Left forelimb (tissue), 1 donor: Measurements from ENCODE around the gene DMRT2.

Experiments
- DNase-seq: peaks from one replicate; pipeline ENCODE4 v3.0.0-alpha.2; 2018; ENCODE audit warnings: low spot score

The DMRT2 gene

DNA sequence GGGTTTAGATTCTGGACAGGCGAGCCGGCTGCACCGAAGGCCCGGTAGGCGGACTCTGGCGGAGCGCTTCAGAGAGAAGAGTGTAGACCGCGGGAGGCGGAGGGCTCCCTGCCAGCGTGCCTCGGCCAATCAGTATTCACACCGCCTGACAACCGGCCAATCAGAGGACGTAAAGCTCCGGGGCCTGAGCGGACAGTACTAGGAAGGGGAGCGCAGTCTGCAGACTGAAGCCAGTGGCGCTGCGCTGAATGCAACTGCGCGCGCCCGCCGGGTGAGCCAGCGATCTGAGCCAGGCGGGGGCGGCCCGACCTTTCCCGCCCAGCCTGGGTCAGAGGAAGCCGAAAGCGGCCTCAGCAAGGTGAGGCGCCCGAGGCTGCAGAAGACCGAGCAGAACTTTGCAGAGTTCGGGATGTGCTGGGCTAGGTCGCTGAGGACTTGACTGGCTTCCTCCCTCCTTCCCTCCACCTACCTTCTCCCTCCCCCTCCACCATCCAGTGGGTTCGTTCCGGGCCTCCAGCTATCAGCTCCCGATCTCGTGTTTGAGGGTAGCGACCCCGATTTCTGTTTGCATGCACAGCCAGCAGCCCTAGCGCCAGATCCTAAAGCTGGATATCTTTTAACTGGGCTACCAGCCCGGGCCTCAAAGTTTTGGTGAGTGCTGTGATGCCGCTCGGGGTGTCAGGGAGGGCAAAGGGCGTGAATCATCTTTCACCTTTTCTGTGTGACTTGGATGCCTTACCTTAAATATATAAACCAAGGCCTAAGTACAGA is at the start of gene DMRT2:
TSS of gene DMRT2 (plus strand) at position 233 of the 771 bp plus-strand sequence. CDS start 1,257 bp downstream, outside the sequence.
- DNase-seq, result peak; percentile 95

DNA sequence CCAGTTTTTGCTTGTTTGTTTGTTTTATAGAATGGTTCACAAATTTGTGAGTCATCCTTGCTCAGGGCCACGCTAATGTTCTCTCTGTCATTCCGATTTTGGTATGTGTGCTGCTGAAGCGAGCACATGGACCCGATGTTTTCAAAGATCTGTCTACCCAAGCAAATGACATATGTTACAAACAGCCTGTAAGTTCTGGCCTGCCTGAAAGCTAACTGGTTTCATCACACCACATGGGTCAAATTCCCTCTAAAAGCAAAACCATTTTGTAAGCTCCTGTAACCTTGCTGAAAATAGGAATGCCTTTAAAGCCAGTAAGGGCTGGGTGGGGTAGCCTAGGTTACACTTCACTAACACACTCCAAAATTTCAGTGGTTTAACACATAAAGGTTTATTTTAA is 48.3 kb upstream of the DMRT2 start:
- DNase-seq, result no peak

DNA sequence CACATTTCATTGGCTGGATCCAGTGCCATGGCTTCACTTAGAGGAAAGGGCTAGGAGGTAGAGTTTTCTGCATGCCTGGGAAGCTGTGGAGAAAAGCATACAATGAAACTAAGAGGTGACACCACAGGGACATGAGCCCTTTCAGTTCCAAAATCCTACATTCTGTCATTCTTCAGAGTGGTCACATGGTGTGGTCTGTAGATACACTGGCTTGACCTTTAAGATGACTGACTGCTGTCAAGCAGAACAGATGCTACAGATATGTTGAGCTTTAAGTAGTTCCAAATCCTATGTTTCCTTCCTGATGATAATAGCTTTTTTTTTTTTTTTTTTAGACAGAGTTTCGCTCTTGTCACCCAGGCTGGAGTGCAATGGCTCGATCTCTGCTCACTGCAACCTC is 47.5 kb upstream of the DMRT2 start:
- no peak for DNase-seq

DNA sequence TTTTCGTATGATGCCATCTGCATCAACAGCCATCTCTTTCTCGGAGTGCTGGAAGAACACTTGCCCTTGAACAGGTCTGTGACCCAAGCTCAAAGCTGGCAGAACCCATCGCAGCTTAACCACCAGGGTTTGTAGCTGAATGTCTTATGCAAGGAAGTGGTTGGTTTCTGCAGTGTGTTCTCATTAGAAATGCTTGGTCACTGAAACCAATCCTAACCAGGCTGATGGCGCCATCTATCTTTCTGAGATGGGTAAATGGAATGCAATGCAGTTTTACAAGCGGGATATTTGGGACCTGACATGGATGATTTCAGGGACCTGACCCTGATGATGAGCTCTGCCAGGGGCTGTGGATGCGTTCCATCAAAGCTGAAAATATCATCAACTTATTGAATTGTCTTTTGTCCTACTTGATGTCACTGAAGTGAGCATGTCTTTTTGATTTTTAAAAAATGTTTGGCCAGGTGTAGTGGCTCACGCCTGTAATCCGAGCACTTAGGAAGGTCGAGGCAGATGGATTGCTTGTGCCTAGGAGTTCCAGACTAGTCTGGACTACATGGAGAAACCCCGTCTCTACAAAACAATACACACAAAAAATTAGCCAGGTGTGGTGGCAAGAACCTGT is 45.0 kb upstream of the DMRT2 start:
- DNase-seq, result no peak

DNA sequence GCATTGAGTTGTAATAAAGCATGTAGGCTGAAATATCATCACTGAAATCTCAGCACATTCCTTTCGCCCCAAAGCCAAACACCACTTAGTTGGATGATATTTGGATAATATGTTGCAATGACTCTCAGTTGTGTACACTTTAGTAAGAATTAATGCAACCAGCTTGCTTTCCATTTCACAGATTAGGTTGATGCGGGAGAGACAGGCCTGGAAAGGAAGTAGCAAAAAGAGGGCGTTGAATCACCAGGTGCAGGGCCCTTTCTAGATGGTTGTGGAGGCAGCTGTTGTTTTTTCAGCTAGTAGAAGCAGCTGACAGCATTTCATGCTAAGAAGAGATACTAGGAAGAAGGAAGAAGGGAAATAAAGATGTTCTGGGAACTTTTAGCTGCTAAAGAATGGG is 42.8 kb upstream of the DMRT2 start:
- no peak for DNase-seq

DNA sequence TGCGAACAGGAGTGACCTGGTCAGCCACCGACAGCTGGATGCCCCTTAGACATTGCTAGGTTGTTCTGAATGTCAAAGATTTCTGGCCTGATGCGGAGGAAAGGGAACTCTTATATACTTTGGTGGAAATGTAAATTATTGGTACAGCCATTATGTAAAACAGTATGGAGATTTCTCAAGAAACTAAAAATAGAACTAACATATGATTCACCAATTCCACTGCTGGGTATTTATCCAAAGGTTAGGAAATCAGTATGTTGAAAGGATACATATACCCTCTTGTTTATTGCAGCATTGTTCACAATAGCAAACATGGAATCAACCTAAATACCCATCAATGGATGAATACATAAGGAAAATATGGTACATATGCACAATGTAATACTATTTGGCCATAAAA is 41.9 kb upstream of the DMRT2 start:
- no peak for DNase-seq

- DNase-seq, result peak; percentile 91
Measured at GRCh38 chr9:1009101-1009707, 41.0 kb upstream of the DMRT2 start.

- DNase-seq, result no peak
Measured at GRCh38 chr9:1013021-1013420, 37.1 kb upstream of the DMRT2 start.

- no peak for DNase-seq
Measured at GRCh38 chr9:1014225-1014624, 35.9 kb upstream of the DMRT2 start.

DNA sequence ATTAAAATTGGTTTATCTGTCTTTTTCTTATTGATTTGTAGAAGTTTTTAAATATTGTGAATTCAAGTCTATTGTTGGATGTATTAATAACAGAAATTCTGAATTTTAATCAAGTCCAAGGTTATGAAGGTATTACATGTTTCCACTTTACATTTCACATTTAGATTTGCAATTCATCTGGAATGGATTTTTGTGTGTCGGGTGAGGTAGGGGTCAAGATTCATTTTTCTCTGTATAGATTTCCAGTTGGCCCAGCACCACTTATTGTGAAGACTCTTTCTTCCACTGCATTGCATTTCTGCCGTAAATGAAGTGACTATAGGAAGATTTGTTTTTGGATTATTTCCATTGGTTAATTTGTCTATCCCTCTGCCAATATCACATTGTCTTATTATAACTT is 35.5 kb upstream of the DMRT2 start:
- no peak for DNase-seq

DNA sequence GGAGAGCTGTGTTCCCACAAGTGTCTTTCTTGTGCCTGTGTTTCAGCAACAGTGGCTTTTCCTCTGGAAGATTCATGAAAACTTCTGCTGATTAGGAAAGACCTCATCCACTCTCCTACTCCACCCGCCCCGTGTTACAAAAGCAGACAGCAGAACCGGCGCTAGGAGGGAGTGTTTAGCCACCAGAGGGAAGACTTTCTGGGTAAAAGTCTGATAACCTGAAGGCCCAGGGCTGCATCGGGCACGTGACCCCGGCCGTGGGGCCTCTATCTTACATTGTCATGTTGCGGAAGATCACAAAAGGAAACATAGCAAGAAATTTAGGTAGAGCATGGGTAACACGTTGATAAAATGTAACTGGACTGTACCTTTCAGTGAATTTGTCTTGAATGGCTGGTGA is 32.0 kb upstream of the DMRT2 start:
- no peak for DNase-seq

DNA sequence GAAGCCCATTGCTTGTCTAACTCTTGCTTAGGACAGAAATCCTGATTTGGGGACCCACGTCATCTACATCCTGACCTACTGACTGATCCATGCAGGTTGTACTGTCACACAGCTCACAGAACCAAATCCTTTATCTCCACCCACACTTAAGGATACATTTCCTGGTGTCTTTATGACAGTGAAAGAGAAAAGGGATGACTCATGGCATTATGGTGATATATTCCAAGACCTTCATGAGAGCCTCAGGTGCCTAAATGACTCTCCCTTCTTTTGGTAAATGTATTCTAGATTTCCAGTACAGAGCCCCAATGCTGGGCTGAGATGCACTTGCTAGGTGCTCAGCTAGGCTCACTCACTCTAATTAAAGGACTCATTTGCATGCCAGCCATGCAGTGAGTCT is 26.0 kb upstream of the DMRT2 start:
- DNase-seq, result no peak

DNA sequence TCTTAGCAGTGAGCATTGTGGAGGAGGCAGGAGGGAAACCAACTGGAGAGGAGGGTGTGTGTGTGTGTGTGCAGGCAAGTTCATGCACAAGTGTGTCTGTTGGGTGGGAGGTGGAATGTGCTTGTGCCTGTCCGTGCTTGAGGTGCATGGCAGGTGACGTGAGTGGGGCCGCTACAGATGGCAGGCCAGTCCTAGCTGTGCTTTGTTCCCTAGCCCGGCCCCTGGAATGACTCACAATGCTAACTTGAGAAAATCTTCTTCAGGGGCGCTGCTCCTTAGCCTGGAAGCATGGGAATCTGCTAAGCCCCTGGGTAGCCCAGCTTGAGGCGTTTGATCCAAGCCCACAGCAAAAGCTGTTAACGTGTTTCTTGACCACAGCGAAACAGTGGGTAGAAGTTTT is 25.0 kb upstream of the DMRT2 start:
- DNase-seq, result no peak

DNA sequence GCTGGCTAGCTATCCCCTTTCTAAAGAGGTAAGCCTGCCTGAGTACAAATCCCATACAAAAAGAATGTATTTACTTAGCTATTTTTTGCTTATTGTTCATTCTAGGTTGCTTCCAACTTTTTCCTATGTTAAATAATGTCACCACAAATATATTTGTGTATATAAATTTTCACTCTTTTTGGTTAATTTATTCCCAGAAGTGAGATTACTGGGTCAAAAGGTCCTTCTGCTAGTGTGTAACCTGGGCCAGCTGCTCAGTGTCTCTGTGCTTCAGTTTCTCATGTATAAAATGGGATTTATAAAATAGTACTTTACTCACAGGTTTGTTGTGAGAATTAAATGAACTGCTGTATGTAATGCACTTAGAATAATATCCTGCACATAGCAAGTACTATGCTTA is 23.9 kb upstream of the DMRT2 start:
- no peak for DNase-seq

DNA sequence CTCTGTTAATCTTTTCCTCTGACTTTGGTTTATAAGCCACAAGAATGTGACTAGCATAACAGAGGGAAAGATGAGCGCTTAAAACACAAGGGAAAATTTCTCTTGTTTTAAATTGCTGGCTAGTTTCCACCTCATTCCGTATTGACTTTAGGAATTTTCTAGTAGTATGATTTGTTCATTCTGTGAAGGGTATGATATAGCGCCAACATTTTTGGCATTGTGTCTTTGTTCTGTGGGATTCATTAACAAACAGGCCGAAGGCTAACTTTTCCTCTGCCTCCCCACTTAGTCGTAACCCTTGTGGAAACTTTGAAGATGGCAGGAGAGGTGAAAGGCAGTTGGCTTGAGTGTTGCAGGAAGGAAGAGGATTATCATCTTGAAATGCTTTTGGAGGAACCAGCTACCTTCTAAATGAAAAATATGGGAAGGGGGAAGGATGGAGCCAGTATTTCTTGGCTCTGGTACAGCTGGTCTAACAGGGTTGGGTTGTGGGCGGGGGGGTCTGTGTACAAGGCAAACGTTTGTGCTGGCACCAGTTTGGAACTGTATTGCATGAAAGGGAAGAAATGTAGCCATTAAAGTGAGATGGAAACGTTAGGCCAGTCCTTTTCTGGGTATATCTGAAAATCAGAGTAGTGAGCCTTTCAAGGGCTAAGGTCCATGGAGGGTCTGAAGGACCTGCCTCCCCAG is 21.5 kb upstream of the DMRT2 start:
- DNase-seq, result no peak

DNA sequence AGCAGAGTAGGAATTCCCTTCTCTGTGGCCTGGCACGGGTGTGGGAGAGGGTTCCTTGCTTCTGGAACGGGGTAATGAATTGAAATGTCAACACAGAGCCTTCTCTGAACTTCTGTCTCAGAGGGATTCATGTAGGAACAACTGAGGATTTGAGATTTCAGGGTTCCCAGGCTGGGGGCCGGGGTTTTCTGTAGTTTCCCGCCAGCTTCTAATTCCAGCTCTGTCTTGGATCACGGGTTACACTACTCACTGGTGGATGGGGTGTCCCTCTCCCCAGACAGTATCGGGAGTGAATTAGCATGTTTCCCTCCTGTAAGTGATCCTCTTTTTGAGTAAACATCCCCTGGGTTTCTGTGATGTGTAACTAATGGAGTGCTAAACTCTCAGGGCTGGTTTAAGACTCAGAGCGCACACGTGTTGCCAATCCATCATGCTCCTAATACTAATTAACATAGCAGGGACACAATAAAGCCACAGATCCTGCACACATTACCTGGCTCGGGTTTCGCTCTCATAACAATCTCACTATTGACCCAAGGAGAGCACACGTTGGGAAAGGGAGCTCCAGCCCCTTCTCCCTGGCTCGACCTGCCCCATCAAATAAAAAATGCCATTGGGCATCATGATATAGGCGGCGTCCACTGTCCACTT is 18.1 kb upstream of the DMRT2 start:
- no peak for DNase-seq

GRCh38 chr9:1034271-1034670 is 15.9 kb upstream of the DMRT2 start:
- no peak for DNase-seq

GRCh38 chr9:1039589-1039988 is 10.6 kb upstream of the DMRT2 start:
- DNase-seq, result no peak

GRCh38 chr9:1042466-1042865 is 7.7 kb upstream of the DMRT2 start:
- peak; percentile 86 for DNase-seq

DNA sequence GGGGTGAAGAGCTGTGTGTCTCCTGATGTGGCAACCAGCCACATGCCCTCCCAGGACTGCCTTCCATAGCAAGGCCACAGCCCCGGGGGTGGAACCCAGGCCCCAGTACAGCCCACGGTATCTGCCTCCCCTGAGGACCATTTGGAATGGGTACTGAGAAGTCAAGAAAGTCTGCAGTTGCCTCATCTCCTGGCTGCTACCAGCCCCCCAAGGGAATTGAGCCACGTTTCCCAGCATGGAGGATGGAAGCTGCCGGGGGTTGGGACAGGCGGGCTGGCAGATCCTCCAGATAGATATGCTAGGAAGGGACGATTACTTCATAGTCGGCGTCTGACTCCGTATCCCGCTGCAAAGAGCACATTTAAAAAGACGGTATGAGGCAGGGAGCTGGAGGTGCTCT is 5.5 kb upstream of the DMRT2 start:
- no peak for DNase-seq

- DNase-seq, result no peak
Measured at GRCh38 chr9:1046639-1047572, 3.3 kb upstream of the DMRT2 start.
